SK-N-SH (cell line): ENCODE results near the gene TMEM123. TPM values are rescaled to one million over a fixed set of nuclear protein-coding genes. Genes with fewer than 3 reads are reported as not detected.

Experiments
- CHD2 ChIP-seq: fragments of 150-350 bp; IDR thresholded peaks from 2 replicates; pipeline ENCODE4 v1.6.1; 2018; ENCODE audit warnings: low read length; ENCODE audit not compliant: partially characterized antibody
- ELF1 ChIP-seq: IDR thresholded peaks from 2 replicates; pipeline ENCODE4 v1.4.0; 2012
- EP300 ChIP-seq, 2 experiments: IDR thresholded peaks; 2 replicates each; pipeline versions ENCODE4 v1.4.0 to v1.6.1; 2012; ENCODE audit warnings: borderline replicate concordance in 1 of 2, low read depth in 1 of 2, low read length in 1 of 2
- EZH2phosphoT487 ChIP-seq: fragments of 200-600 bp; sonication (generic); IDR thresholded peaks from 2 replicates; pipeline ENCODE4 v1.6.1; 2017; ENCODE audit warnings: low read depth, mixed run types, mild to moderate bottlenecking, antibody characterized with exemption, moderate library complexity, borderline replicate concordance
- FOSL2 ChIP-seq: IDR thresholded peaks from 2 replicates; pipeline ENCODE4 v1.4.0; 2012; ENCODE audit warnings: low read depth, mild to moderate bottlenecking, moderate library complexity, borderline replicate concordance
- FOXJ3 ChIP-seq: sonication (generic); formaldehyde crosslinking; IDR thresholded peaks from 2 replicates; pipeline ENCODE4 v1.5.1; 2020; ENCODE audit warnings: mild to moderate bottlenecking, missing genetic modification reagents
- FOXM1 ChIP-seq: IDR thresholded peaks from 2 replicates; pipeline ENCODE4 v1.4.0; 2012; ENCODE audit warnings: low read depth, mild to moderate bottlenecking
- GABPA ChIP-seq: IDR thresholded peaks from 2 replicates; pipeline ENCODE4 v1.4.0; 2012; ENCODE audit warnings: low read depth, mild to moderate bottlenecking
- GATA2 ChIP-seq: sonication (generic); formaldehyde crosslinking; IDR thresholded peaks from 2 replicates; pipeline ENCODE4 v1.5.0; 2020; ENCODE audit warnings: mild to moderate bottlenecking, missing genetic modification reagents
- JUND ChIP-seq: IDR thresholded peaks from 2 replicates; pipeline ENCODE4 v1.4.0; 2012
- MEF2A ChIP-seq: IDR thresholded peaks from 2 replicates; pipeline ENCODE4 v1.4.0; 2012; ENCODE audit warnings: low read depth, borderline replicate concordance
- MXI1 ChIP-seq: IDR thresholded peaks from 2 replicates; pipeline ENCODE4 v1.6.1; 2012; ENCODE audit warnings: mild to moderate bottlenecking, low read depth, low read length, improper control_type of control experiment
- NFIC ChIP-seq: IDR thresholded peaks from 2 replicates; pipeline ENCODE4 v1.4.0; 2012; ENCODE audit warnings: borderline replicate concordance
- NRF1 ChIP-seq: IDR thresholded peaks from 2 replicates; pipeline ENCODE4 v1.6.1; 2012; ENCODE audit warnings: low read depth, mild to moderate bottlenecking, low read length
- RAD21 ChIP-seq: IDR thresholded peaks from 2 replicates; pipeline ENCODE4 v1.6.1; 2012; ENCODE audit warnings: mild to moderate bottlenecking, low read length
- RCOR1 ChIP-seq: fragments of 150-350 bp; IDR thresholded peaks from 2 replicates; pipeline ENCODE4 v1.6.1; 2017; ENCODE audit warnings: antibody characterized with exemption, low read length
- RFX5 ChIP-seq: IDR thresholded peaks from 2 replicates; pipeline ENCODE4 v1.6.1; 2012; ENCODE audit warnings: mild to moderate bottlenecking, improper control_type of control experiment, low read length
- RXRA ChIP-seq: IDR thresholded peaks from 2 replicates; pipeline ENCODE4 v1.4.0; 2012; ENCODE audit warnings: low read depth, mild to moderate bottlenecking, borderline replicate concordance
- SMC3 ChIP-seq: IDR thresholded peaks from 2 replicates; pipeline ENCODE4 v1.6.1; 2012; ENCODE audit warnings: low read depth, low read length, improper control_type of control experiment
- TCF12 ChIP-seq: IDR thresholded peaks from 2 replicates; pipeline ENCODE4 v1.4.0; 2012
- TEAD4 ChIP-seq: IDR thresholded peaks from 2 replicates; pipeline ENCODE4 v1.4.0; 2012; ENCODE audit warnings: mild to moderate bottlenecking, borderline replicate concordance; ENCODE audit not compliant: insufficient read depth
- YY1 ChIP-seq: IDR thresholded peaks from 2 replicates; pipeline ENCODE4 v1.4.0; 2012; ENCODE audit warnings: low read depth, mild to moderate bottlenecking
- polyA plus RNA-seq, 3 experiments: library from polyadenylated mRNA; depleted of rRNA; stranded (reverse); fragments of >200 nt; gene quantifications; 2 replicates each; pipeline ENCODE4 v1.2.3, GENCODE V29; 2012
- TF ChIP-seq, protein P1 (sequence below): IDR thresholded peaks from 2 replicates; pipeline ENCODE4; 2012
- TF ChIP-seq, protein P2 (sequence below): IDR thresholded peaks from 2 replicates; pipeline ENCODE4 v1.4.0; 2012; ENCODE audit warnings: low read depth
- TF ChIP-seq, protein P3 (sequence below): IDR thresholded peaks from 2 replicates; pipeline ENCODE4 v1.4.0; 2012; ENCODE audit warnings: low read depth, borderline replicate concordance
- TF ChIP-seq, protein P4 (sequence below): fragments of 150-350 bp; IDR thresholded peaks from 2 replicates; pipeline ENCODE4 v1.6.1; 2017; ENCODE audit warnings: antibody characterized with exemption, low read length, low read depth, borderline replicate concordance
- TF ChIP-seq, protein P5 (sequence below): IDR thresholded peaks from 2 replicates; pipeline ENCODE4 v1.6.1; 2012; ENCODE audit warnings: mild to moderate bottlenecking, low read depth, low read length, moderate library complexity

The TMEM123 gene
- polyA plus RNA-seq, 1 of the 3 experiments (the other 2 are of a cell fraction), result 86.1 TPM

DNA sequence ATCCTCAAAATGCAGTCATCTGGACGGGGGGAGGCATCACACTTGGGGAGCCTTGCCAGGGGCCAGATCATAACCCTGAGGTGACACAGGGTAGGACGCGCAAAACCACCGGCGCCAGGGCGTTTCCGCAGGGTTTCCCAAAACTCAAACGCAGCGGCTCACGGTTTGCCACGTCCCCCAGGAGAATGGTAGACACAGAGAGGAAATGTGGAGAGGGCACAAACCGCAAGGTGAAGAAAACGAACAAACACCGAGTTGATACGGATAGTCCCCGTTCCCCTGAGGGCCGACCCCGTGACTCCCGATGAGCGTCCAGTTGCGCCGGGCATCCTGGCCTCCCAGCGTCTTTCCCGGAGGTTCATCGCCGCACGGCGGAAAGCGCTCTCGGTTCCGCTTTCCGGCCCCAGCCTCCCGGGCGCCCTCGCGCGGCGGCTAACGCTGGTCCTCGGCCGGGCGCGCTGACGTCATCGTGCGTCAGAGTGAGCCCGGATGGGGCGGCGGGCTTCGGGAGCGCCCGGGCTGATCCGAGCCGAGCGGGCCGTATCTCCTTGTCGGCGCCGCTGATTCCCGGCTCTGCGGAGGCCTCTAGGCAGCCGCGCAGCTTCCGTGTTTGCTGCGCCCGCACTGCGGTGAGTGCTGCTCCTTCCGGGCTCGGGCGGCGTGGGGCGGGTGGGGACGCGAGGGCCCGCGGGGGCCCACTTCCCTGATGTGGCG, 105.7 kb downstream of the TMEM123 start, which contains the start of gene BIRC2 (continued):
- TF ChIP-seq, protein P1, sequence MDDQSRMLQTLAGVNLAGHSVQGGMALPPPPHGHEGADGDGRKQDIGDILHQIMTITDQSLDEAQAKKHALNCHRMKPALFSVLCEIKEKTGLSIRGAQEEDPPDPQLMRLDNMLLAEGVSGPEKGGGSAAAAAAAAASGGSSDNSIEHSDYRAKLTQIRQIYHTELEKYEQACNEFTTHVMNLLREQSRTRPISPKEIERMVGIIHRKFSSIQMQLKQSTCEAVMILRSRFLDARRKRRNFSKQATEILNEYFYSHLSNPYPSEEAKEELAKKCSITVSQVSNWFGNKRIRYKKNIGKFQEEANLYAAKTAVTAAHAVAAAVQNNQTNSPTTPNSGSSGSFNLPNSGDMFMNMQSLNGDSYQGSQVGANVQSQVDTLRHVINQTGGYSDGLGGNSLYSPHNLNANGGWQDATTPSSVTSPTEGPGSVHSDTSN, result 0 out of 2 replicates have a peak, but pooled peaks have one; percentile 2
- peak; percentile 59 for TF ChIP-seq MXI1
- peak; percentile 42 for TF ChIP-seq SMC3
- TF ChIP-seq EZH2phosphoT487, result no peak
- 0 out of 2 replicates have a peak, but pooled peaks have one; percentile 10 for TF ChIP-seq GATA2 (CRISPR knock-in tag)
- TF ChIP-seq, protein P2, sequence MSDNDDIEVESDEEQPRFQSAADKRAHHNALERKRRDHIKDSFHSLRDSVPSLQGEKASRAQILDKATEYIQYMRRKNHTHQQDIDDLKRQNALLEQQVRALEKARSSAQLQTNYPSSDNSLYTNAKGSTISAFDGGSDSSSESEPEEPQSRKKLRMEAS, result peak; percentile 37; the same call in 1 of the 2 replicates
- TF ChIP-seq, protein P3, sequence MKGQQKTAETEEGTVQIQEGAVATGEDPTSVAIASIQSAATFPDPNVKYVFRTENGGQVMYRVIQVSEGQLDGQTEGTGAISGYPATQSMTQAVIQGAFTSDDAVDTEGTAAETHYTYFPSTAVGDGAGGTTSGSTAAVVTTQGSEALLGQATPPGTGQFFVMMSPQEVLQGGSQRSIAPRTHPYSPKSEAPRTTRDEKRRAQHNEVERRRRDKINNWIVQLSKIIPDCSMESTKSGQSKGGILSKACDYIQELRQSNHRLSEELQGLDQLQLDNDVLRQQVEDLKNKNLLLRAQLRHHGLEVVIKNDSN, result peak; percentile 43; the same call in 1 of the 2 replicates
- 0 out of 2 replicates have a peak, but pooled peaks have one; percentile 18 for TF ChIP-seq NRF1
- TF ChIP-seq FOXM1, result 0 out of 2 replicates have a peak, but pooled peaks have one; percentile 55
- TF ChIP-seq, protein P4, sequence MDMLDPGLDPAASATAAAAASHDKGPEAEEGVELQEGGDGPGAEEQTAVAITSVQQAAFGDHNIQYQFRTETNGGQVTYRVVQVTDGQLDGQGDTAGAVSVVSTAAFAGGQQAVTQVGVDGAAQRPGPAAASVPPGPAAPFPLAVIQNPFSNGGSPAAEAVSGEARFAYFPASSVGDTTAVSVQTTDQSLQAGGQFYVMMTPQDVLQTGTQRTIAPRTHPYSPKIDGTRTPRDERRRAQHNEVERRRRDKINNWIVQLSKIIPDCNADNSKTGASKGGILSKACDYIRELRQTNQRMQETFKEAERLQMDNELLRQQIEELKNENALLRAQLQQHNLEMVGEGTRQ, result no peak
- peak; percentile 31; the same call in 1 of the 2 replicates for TF ChIP-seq TCF12
- TF ChIP-seq GABPA, result peak; percentile 66
- TF ChIP-seq YY1, result 0 out of 2 replicates have a peak, but pooled peaks have one; percentile 20
- peak; percentile 30; the same call in 1 of the 2 replicates for TF ChIP-seq NFIC
- TF ChIP-seq EP300 (IDR thresholded peaks at IDR 0.05; ENCODE audit: borderline replicate concordance in 1 of 2, low read depth in 1 of 2, low read length in 1 of 2), result peak in 1 of 2 experiments; percentile 44; a peak in 2 of 4 replicates
- no peak for TF ChIP-seq TEAD4
- TF ChIP-seq FOSL2, result peak; percentile 58; the same call in 1 of the 2 replicates
- no peak for TF ChIP-seq RXRA
- TF ChIP-seq, protein P5, sequence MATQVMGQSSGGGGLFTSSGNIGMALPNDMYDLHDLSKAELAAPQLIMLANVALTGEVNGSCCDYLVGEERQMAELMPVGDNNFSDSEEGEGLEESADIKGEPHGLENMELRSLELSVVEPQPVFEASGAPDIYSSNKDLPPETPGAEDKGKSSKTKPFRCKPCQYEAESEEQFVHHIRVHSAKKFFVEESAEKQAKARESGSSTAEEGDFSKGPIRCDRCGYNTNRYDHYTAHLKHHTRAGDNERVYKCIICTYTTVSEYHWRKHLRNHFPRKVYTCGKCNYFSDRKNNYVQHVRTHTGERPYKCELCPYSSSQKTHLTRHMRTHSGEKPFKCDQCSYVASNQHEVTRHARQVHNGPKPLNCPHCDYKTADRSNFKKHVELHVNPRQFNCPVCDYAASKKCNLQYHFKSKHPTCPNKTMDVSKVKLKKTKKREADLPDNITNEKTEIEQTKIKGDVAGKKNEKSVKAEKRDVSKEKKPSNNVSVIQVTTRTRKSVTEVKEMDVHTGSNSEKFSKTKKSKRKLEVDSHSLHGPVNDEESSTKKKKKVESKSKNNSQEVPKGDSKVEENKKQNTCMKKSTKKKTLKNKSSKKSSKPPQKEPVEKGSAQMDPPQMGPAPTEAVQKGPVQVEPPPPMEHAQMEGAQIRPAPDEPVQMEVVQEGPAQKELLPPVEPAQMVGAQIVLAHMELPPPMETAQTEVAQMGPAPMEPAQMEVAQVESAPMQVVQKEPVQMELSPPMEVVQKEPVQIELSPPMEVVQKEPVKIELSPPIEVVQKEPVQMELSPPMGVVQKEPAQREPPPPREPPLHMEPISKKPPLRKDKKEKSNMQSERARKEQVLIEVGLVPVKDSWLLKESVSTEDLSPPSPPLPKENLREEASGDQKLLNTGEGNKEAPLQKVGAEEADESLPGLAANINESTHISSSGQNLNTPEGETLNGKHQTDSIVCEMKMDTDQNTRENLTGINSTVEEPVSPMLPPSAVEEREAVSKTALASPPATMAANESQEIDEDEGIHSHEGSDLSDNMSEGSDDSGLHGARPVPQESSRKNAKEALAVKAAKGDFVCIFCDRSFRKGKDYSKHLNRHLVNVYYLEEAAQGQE, result no peak
- TF ChIP-seq RCOR1, result peak; percentile 37; the same call in 1 of the 2 replicates
- peak; percentile 34 for TF ChIP-seq JUND
- no peak for TF ChIP-seq MEF2A
- peak; percentile 63; the same call in 1 of the 2 replicates for TF ChIP-seq FOXJ3 (CRISPR knock-in tag)
- 0 out of 2 replicates have a peak, but pooled peaks have one; percentile 6 for TF ChIP-seq RFX5
- TF ChIP-seq RAD21, result peak; percentile 20; the same call in 1 of the 2 replicates
- TF ChIP-seq CHD2, result no peak
- TF ChIP-seq ELF1, result peak; percentile 79
